Dedifferentiated amniotic fluid mesenchymal stem cell (primary cell): Measurements from ENCODE around the gene CYP19A1.

Source experiments
- DNase-seq: peaks from one replicate; pipeline ENCODE4 v3.0.0-alpha.2; 2016; ENCODE audit errors: extremely low spot score

CYP19A1 gene

DNA sequence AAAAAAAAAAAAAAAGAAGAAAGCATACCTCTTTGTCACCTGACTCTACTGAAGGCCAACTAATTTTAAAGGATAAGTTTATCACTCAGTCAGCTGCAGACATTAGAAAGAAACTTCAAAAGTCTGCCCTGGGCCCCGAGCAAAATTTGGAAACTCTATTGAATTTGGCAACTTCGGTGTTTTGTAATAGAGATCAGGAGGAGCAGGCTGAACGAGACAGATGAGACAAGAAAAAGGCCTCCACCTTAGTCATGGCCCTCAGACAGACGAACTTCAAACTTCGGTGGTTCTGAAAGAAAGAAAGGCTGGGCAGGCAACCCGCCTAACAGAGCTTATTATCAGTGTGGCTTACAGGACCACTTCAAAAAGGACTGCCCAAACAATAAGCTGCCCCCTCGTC, 21.6 kb upstream of the CYP19A1 start:
- DNase-seq: no peak

GRCh38 chr15:51356983-51357382, 18.6 kb upstream of the CYP19A1 start:
- DNase-seq: no peak

DNA sequence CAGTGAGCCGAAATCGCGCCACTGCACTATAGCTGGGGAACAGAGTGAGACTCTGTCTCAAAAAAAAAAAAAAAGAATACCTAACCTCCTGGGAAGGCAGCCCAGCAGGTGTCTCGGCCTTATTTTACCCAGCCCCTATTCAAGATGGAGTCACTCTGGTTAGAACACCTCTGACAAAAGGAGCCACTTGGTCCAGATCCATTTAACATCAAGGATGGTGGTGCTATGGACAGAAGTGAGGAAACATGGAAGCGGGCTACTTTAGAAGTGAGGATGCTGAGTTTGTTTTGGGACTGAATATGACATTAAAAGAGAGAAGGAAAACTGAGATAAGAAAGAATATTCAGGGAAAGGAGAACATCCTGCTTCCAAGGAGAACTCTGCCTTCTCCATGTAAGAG, 17.8 kb upstream of the CYP19A1 start:
- no peak for DNase-seq

- DNase-seq: no peak
Measured at GRCh38 chr15:51355096-51355495, 16.7 kb upstream of the CYP19A1 start.

DNA sequence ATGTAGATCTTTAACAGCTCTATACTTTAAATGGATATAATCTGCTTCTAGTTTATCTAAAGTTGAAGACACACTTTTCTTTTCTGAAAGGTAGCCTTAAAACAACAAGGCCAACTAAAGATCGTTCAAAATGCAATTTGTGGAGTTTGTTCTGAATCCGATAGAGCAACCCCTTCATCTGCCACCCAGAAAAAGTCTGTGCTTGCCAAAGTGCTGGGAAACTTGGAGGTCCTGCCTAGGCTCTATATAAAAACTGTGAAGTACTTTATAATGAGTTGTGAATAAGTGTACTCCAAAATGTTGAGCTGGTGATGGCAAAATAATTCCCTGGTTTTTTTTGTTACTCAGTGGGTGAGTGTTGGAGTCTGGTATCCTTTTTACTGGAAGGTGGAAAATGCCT, 15.6 kb upstream of the CYP19A1 start:
- DNase-seq: no peak

- DNase-seq: no peak
Measured at GRCh38 chr15:51350723-51351122, 12.3 kb upstream of the CYP19A1 start.

DNA sequence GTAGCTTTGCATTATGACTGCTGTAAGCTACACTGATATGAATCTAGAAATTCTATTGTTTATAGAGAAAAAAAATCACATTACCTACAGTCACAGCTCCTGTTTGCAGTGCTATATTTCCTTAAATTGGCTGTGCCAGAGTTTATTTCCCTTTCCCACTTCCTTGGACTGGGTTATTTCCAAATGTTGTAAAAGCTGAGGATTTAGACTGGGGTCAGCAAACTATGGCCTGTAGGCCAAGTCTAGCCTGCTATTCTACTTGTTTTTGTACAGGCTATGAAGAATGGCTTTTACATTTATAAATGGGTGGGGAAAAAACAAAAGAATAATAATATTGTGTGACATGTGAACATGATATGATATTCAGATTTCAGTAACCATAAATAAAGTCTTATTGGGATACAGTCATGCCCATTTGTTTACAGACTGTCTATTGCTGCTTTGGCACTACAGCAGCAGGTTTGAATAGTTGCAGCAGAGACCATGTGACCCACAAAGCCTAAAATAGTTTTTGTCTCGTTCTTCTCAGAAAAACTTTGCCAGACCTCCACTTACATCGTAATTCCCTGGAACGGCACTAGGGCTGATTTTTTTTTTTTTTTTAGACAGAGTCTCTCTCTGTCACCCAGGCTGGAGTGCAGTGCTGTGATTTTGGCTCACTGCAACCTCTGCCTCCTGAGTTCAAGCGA, 10.9 kb upstream of the CYP19A1 start:
- DNase-seq: peak; percentile 23

GRCh38 chr15:51348688-51349087, 10.3 kb upstream of the CYP19A1 start:
- no peak for DNase-seq

- DNase-seq: no peak
Measured at GRCh38 chr15:51346136-51346535, 7.7 kb upstream of the CYP19A1 start.

DNA sequence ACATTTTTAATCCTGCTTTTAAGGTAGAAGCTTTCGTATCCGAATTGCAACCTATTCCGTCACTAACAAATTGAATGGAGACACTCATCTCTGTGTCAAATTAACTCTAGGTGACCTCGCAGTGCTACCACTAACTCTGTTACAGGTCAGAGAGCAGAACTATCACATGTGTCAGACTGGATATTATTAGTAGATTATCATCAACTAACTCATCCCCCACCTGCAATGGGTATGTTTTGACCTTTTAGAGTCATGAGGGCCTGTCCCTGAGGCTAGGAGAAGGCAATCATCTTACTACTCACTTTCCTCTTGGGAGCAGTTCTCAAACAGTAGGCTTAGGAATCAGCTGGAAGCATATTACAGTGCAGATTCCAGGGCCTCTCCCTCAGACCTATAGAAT, 5.1 kb upstream of the CYP19A1 start:
- no peak for DNase-seq

DNA sequence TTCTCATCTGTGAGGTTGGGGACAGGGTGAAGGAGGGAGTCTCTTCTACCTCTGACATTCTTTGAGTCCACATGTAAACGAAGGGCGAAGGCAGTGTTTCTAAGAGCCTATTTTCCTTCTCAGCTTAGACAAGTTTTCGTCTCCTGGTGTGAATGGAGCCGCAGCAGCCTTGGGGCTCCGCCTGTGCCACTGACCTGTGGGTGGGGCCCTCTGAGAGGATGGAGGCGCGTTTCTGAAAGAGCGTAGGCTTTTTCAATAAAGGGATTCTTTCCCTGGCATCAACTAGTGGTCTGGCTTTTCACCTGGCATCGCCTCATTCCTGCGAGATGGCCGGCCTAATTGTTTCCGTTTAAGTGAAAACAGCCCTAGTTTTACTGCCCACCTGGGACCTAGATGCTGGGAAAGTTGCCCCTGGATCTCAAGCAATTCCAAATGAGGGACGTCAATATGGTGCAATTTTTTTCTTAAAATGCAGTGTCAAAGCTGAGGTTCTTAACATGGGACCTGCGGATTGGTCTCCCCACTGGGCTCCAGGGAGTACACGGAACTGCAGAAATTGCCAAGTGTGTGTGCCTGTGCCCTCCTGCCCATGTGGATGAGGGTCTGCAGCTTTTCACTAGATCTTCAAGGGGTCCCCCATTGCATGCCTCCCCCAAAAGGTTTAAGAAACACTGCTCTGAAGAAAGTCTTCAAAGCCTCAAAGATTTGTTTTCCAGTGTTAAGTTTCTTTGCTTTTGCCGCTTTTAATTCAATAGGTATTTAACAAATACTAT, 4.0 kb upstream of the CYP19A1 start:
- no peak for DNase-seq

DNA sequence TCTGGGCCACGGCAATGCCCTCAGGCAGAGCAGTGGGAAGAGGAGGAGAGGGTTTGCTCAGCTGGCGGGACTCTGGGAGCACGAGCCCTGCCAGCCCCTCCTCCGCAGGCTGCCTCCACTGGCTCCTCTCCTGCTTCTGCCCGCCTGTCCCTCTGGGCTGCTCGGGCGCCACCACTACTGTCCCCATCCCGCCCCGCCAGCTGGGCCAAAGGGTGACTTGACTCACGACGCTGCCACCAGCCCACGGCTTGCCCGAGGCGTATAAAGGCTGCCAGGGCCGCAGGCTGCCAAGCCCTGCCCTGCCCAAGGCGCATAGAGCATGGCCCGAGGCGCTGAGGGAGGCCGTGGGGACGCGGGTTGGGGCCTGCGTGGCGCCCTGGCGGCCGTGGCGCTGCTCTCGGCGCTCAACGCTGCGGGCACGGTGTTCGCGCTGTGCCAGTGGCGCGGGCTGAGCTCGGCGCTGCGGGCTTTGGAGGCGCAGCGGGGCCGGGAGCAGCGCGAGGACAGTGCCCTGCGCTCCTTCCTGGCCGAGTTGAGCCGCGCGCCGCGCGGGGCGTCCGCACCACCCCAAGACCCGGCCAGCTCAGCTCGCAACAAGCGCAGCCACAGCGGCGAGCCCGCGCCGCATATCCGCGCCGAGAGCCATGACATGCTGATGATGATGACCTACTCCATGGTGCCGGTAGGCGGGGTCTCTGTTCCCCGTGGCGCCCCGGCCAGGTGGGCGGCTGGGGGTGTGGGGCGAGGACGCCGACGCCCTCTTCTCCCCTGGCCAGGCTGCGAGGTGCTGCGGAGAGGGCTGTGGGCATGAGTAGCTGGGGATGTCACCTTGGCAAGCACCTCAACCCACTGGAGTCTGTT, 3.2 kb upstream of the CYP19A1 start, which contains the start of gene GLDN:
TSS of gene GLDN (plus strand) at position 290 of the 861 bp plus-strand sequence. CDS start at position 320, 30 bp downstream.
- DNase-seq: no peak

GRCh38 chr15:51335538-51336410, 2.6 kb downstream of the CYP19A1 start:
- no peak for DNase-seq

DNA sequence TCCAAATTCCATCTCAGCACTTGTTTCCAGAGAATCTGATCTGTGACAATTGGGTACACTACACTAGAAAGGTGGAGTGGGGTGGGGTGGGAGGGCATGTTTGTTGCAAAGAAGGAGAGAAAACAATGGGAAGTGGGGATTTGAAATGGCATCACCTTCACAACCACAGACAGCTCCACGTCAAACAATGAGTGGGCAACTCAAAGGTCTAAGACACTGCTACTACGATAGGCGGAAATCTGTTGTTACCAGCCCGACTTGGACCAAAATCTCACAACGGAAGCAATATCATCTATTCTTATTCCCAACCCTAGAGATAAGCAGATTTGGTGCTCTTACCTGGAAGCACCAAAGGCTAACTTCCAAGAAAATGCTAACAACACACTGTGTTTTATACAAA, 3.3 kb downstream of the CYP19A1 start:
- no peak for DNase-seq

DNA sequence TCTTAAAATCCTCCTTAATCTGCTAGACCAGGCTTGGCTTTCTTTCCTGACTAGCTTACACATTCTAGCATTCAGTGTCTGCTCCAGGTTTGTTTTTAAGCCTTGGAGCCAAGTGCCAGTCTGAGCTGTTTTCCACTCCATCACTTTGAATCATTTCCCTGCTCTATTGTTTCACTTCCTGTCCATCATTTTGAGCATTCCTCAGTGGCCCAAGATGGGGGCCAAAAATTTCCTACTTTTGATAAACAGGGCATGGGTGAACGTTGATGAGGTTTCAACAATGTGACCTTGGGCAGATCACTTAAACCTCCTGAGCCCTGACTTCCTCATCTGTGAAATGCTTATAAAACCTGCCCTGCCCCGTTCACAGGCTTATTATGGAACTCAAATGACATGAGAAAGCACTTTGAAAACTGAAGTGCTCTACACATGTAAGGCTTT, 4.4 kb downstream of the CYP19A1 start:
- no peak for DNase-seq

GRCh38 chr15:51333571-51333970, 4.8 kb downstream of the CYP19A1 start:
- DNase-seq: no peak

GRCh38 chr15:51332206-51333147, 5.9 kb downstream of the CYP19A1 start:
- DNase-seq: no peak

DNA sequence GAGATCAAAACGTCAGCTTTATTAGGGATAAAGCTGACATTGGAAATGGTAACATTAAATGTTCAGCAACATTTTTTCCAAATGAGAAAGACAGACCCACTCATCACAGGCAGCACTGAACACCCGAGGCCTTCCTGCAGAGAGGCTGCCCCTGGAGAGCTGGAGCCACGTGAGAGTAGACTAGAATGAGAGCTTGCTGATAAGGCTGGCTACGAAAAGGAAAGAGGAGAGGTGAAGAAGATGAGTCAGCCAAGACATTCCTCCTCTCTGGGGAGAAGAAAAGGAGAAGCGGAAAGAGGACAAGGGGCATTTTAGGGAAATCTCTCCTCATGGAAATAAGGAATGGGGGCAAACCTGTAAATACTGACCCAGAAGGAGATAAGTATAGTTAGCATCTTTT, 7.3 kb downstream of the CYP19A1 start:
- DNase-seq: no peak

DNA sequence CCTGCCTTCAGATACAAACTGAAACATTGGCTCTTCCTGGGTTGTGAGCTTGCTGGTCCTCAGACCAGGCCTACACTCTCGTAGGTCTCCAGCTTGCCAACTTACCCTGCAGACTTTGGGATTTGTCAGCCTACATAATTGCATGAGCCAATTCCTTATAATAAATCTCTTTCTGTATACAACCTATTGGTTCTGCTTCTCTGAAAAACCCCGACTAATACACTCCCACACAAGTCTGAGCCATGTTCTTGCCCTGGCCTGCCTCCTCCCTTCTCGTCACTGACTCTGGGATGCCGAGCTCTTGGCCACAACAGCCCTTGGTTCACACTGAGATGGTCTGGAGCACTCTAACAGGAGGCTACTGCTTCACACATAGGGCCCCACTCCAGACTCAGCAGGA, 9.5 kb downstream of the CYP19A1 start:
- no peak for DNase-seq

GRCh38 chr15:51327081-51327480, 11.3 kb downstream of the CYP19A1 start:
- DNase-seq: no peak
